Esophagus squamous epithelium (tissue), 4 donors: Measurements from ENCODE around the gene TOP2A.

ENCODE experiments used
- CTCF ChIP-seq, 6 experiments: fragments of 450-650 bp in 4 of 6; fragments of 200-600 bp in 2 of 6; sonication (generic) in 2 of 6; IDR thresholded peaks; one replicate each; pipeline ENCODE4 v1.5.1; 2016 to 2019; ENCODE audit warnings: antibody characterized with exemption in 6 of 6, mild to moderate bottlenecking in 4 of 6, moderate library complexity in 4 of 6
- POLR2A ChIP-seq, 4 donors: fragments of 450-650 bp; IDR thresholded peaks; one replicate each; pipeline ENCODE4 v1.6.1; 2017; ENCODE audit warnings: antibody characterized with exemption in 4 of 4, mild to moderate bottlenecking in 4 of 4, moderate library complexity in 3 of 4

GRCh38 chr17:40436636-40437035 lies 18.9 kb upstream of the TOP2A start:
- TF ChIP-seq POLR2A (IDR thresholded peaks at IDR 0.05) (no peak), CTCF (IDR thresholded peaks at IDR 0.05) (no peak)
